PC-9 (cell line): ENCODE measurements around the gene PCDHGA10. TPM values are rescaled to one million over a fixed set of nuclear protein-coding genes. Genes with fewer than 3 reads are reported as not detected.
A peak's percentile ranks its signal among the peaks of the same experiment; 100 is the strongest.

Experiments
- BruUV-seq: library from RNA; stranded (reverse); fragments of 400-500 nt; replicated peaks from 2 replicates; lab custom pipeline; 2021; lab: Mats Ljungman, UMichigan
- CTCF ChIA-PET: fragments of 300-600 bp; sonication (Branson Sonifier 250); formaldehyde crosslinking; loops from one replicate; lab custom pipeline; 2022; ENCODE audit warnings: antibody characterized with exemption; lab: Charles Lee
- POLR2A ChIA-PET: fragments of 300-600 bp; sonication (Branson Sonifier 250); formaldehyde crosslinking; loops from one replicate; lab custom pipeline; 2022; ENCODE audit warnings: antibody characterized with exemption; ENCODE audit not compliant: unreplicated experiment; lab: Charles Lee
- DNase-seq, 2 experiments: peaks; one replicate each; pipeline versions ENCODE4 v3.0.0 to v3.0.0-alpha.2; 2015 to 2022; ENCODE audit warnings: mixed read lengths in 1 of 2
- H2AFZ ChIP-seq: fragments of 200-600 bp; sonication (generic); 2 replicates; pipeline ENCODE4 v1.8.1; 2017; ENCODE audit warnings: antibody characterized with exemption
- H3F3A ChIP-seq: fragments of 200-600 bp; sonication (generic); 2 replicates; pipeline ENCODE4 v1.8.1; 2017; ENCODE audit warnings: antibody characterized with exemption, mild to moderate bottlenecking, low read depth; ENCODE audit not compliant: insufficient read depth
- H3K27ac ChIP-seq: fragments of 200-600 bp; sonication (generic); 2 replicates; pipeline ENCODE4 v1.6.1; 2016; ENCODE audit warnings: mixed run types
- H3K27me3 ChIP-seq: fragments of 200-600 bp; sonication (generic); 2 replicates; pipeline ENCODE4 v1.6.1; 2016; ENCODE audit warnings: low read depth, mixed run types; ENCODE audit not compliant: insufficient read depth
- H3K36me3 ChIP-seq: fragments of 200-600 bp; sonication (generic); 2 replicates; pipeline ENCODE4 v1.6.1; 2016; ENCODE audit warnings: low read depth, mixed run types
- H3K4me1 ChIP-seq: fragments of 200-600 bp; sonication (generic); replicated peaks from 2 replicates; pipeline ENCODE4 v1.6.1; 2016; ENCODE audit warnings: mixed run types; ENCODE audit not compliant: insufficient read depth
- H3K4me2 ChIP-seq: fragments of 200-600 bp; sonication (generic); 2 replicates; pipeline ENCODE4 v1.6.1; 2017; ENCODE audit warnings: mixed run types
- H3K4me3 ChIP-seq: fragments of 200-600 bp; sonication (generic); 2 replicates; pipeline ENCODE4 v1.6.1; 2016; ENCODE audit warnings: mixed run types
- H3K79me2 ChIP-seq: fragments of 200-600 bp; sonication (generic); 2 replicates; pipeline ENCODE4 v1.6.1; 2017; ENCODE audit warnings: low read depth, mixed run types
- H3K9me2 ChIP-seq: fragments of 200-600 bp; sonication (generic); 2 replicates; pipeline ENCODE4 v1.8.1; 2017; ENCODE audit warnings: mild to moderate bottlenecking; ENCODE audit not compliant: insufficient read depth
- H3K9me3 ChIP-seq: fragments of 200-600 bp; sonication (generic); 2 replicates; pipeline ENCODE4 v1.8.1; 2016; ENCODE audit warnings: low read depth; ENCODE audit not compliant: insufficient read depth
- H4K20me1 ChIP-seq: fragments of 200-600 bp; sonication (generic); 2 replicates; pipeline ENCODE4 v1.8.1; 2017; ENCODE audit not compliant: insufficient read depth
- EZH2 ChIP-seq: fragments of 200-600 bp; sonication (generic); IDR thresholded peaks from 2 replicates; pipeline ENCODE4 v1.8.0; 2017; ENCODE audit warnings: antibody characterized with exemption, low read depth
- intact Hi-C: fragments of 100-400 bp; cut with micrococcal nuclease; formaldehyde crosslinking; loops from one replicate; pipeline ENCODE4 v1.10.0; 2022; ENCODE audit not compliant: unreplicated experiment
- total RNA-seq: library from RNA; stranded (reverse); gene quantifications from 2 replicates; pipeline ENCODE4 v1.2.3, GENCODE V29; 2021
- TF ChIP-seq, protein P1 (sequence below): fragments of 200-600 bp; sonication (generic); conservative IDR thresholded peaks from 2 replicates; pipeline ENCODE4 v1.6.1; 2017; ENCODE audit warnings: mixed run types, antibody characterized with exemption, mild to moderate bottlenecking, moderate library complexity

The PCDHGA10 gene
- total RNA-seq, 1 experiment from 2014 or later, result 0.13 TPM

GRCh38 chr5:141421489-141421855, 8.7 kb downstream of the PCDHGA10 start:
- H3K9me2 ChIP-seq, result no peaks in the 10 kb centered on the region
- no peak for DNase-seq
- H3K27ac ChIP-seq, result no peak overlapping the region
- no TSS peak for BruUV-seq
- TF ChIP-seq, protein P1, sequence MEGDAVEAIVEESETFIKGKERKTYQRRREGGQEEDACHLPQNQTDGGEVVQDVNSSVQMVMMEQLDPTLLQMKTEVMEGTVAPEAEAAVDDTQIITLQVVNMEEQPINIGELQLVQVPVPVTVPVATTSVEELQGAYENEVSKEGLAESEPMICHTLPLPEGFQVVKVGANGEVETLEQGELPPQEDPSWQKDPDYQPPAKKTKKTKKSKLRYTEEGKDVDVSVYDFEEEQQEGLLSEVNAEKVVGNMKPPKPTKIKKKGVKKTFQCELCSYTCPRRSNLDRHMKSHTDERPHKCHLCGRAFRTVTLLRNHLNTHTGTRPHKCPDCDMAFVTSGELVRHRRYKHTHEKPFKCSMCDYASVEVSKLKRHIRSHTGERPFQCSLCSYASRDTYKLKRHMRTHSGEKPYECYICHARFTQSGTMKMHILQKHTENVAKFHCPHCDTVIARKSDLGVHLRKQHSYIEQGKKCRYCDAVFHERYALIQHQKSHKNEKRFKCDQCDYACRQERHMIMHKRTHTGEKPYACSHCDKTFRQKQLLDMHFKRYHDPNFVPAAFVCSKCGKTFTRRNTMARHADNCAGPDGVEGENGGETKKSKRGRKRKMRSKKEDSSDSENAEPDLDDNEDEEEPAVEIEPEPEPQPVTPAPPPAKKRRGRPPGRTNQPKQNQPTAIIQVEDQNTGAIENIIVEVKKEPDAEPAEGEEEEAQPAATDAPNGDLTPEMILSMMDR, result no peak
- no peak for TF ChIP-seq EZH2
- H3K4me3 ChIP-seq, result peak overlapping the region; percentile 50
- ChIA-PET POLR2A (interaction anchor here (0.7 kb wide), 1 partner anchor 142 kb away, joined by 7 read pairs; no protein-coding TSS in a partner anchor), CTCF (interaction anchor here (1.2 to 1.8 kb wide), 5 partner anchors 99 to 832 kb away, joined by 4 to 8 read pairs (median 7); no protein-coding TSS in a partner anchor)
- no peaks in the 10 kb centered on the region for H3K9me3 ChIP-seq
- H3F3A ChIP-seq, result no peaks in the 10 kb centered on the region
- H3K4me2 ChIP-seq, result peak overlapping the region; percentile 69
- H4K20me1 ChIP-seq, result no peaks in the 10 kb centered on the region
- no peaks in the 10 kb centered on the region for H3K4me1 ChIP-seq
- H3K27me3 ChIP-seq, result peaks cover 30% of the 10 kb centered on the region
- no peaks in the 10 kb centered on the region for H3K36me3 ChIP-seq
- H3K79me2 ChIP-seq, result no peaks in the 10 kb centered on the region
- intact Hi-C loops, result no loop called here
- peak overlapping the region; percentile 63; the same call in 1 of the 2 replicates for H2AFZ ChIP-seq

DNA sequence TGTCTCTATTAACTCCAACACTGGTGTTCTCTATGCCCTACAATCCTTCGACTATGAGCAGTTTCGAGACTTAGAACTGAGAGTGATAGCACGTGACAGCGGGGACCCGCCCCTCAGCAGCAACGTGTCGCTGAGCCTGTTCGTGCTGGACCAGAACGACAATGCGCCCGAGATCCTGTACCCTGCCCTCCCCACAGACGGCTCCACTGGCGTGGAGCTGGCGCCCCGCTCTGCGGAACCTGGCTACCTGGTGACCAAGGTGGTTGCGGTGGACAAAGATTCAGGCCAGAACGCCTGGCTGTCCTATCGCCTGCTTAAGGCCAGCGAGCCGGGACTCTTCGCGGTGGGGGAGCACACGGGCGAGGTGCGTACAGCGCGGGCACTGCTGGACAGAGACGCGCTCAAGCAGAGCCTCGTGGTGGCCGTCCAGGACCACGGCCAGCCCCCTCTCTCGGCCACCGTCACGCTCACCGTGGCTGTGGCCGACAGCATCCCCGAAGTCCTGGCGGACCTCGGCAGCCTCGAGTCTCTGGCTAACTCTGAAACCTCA, 10.0 kb downstream of the PCDHGA10 start:
- no peaks in the 10 kb centered on the region for H3K36me3 ChIP-seq
- H3K9me2 ChIP-seq, result no peaks in the 10 kb centered on the region
- no peaks in the 10 kb centered on the region for H3K9me3 ChIP-seq
- intact Hi-C loops, result no loop called here
- H3K4me3 ChIP-seq, result no peak overlapping the region
- POLR2A ChIA-PET, result no interaction called here
- no TSS peak for BruUV-seq
- DNase-seq, result no peak
- H3K4me1 ChIP-seq, result no peaks in the 10 kb centered on the region
- H4K20me1 ChIP-seq, result no peaks in the 10 kb centered on the region
- H3K4me2 ChIP-seq, result no peak overlapping the region
- no peaks in the 10 kb centered on the region for H3F3A ChIP-seq
- no peak overlapping the region for H3K27ac ChIP-seq
- CTCF ChIA-PET, result no interaction called here
- TF ChIP-seq EZH2, result no peak
- TF ChIP-seq, protein P1, result no peak
- H2AFZ ChIP-seq, result no peak overlapping the region
- H3K79me2 ChIP-seq, result no peaks in the 10 kb centered on the region
- H3K27me3 ChIP-seq, result peaks cover 38% of the 10 kb centered on the region

- Histone ChIP-seq H3F3A (no peaks in the 10 kb centered on the region), H3K79me2 (no peaks in the 10 kb centered on the region), H3K9me3 (0 out of 2 replicates have a peak, but pooled peaks cover 3% of the 10 kb centered on the region), H3K36me3 (no peaks in the 10 kb centered on the region), H3K9me2 (no peaks in the 10 kb centered on the region), H3K4me3 (no peak overlapping the region), H3K4me2 (no peak overlapping the region), H4K20me1 (no peaks in the 10 kb centered on the region), H3K27me3 (peaks cover 32% of the 10 kb centered on the region), H3K27ac (no peak overlapping the region), H2AFZ (no peak overlapping the region), H3K4me1 (no peaks in the 10 kb centered on the region)
- no peak for DNase-seq
- BruUV-seq, result no TSS peak
- no peak for TF ChIP-seq EZH2
- TF ChIP-seq, protein P1, result no peak
- POLR2A ChIA-PET, result no interaction called here
- CTCF ChIA-PET, result no interaction called here
- intact Hi-C loops, result no loop called here
These were observed 15.1 kb downstream of the PCDHGA10 start for GRCh38 chr5:141427783-141428426.
